Upper lobe of left lung (tissue), 6 donors: ENCODE results near the gene CCER1. TPM values are rescaled to one million over a fixed set of nuclear protein-coding genes. Genes with fewer than 3 reads are reported as not detected.

ENCODE experiments used
- ATAC-seq, 2 donors: fragments of 200-7000 bp; cut with Tn5 transposase; one replicate each; pipeline ENCODE4 v1.9.1; 2022; ENCODE audit warnings: mild to moderate bottlenecking in 2 of 2, moderate library complexity in 2 of 2; ENCODE audit not compliant: low FRiP score in 2 of 2
- DNase-seq, 2 donors: peaks; one replicate each; pipeline ENCODE4 v3.0.0-alpha.2; 2019 to 2020
- H3K27ac ChIP-seq, 4 donors: fragments of 200-600 bp; sonication (generic); one replicate each; pipeline ENCODE4 v1.5.1; 2016 to 2019
- H3K27me3 ChIP-seq, 4 donors: fragments of 200-600 bp; sonication (generic); one replicate each; pipeline ENCODE4 v1.5.1; 2017 to 2019
- H3K36me3 ChIP-seq, 4 donors: fragments of 200-600 bp; sonication (generic); one replicate each; pipeline ENCODE4 v1.5.1; 2016 to 2019
- H3K4me1 ChIP-seq, 4 donors: fragments of 200-600 bp; sonication (generic); one replicate each; pipeline ENCODE4 v1.5.1; 2018 to 2019
- H3K4me3 ChIP-seq, 4 donors: fragments of 200-600 bp; sonication (generic); one replicate each; pipeline ENCODE4 v1.5.1; 2017 to 2019; ENCODE audit warnings: mild to moderate bottlenecking in 2 of 4, moderate library complexity in 1 of 4
- H3K9me3 ChIP-seq, 4 donors: fragments of 200-600 bp; sonication (generic); one replicate each; pipeline ENCODE4 v1.5.1; 2018 to 2019
- EP300 ChIP-seq, 4 donors: sonication (generic); formaldehyde crosslinking; IDR thresholded peaks; one replicate each; pipeline ENCODE4 v1.5.1; 2017; ENCODE audit warnings: antibody characterized with exemption in 4 of 4, control low read depth in 2 of 4
- POLR2A ChIP-seq, 4 donors: fragments of 450-650 bp; IDR thresholded peaks; one replicate each; pipeline ENCODE4 v1.5.1; 2016 to 2017; ENCODE audit warnings: antibody characterized with exemption in 4 of 4, mild to moderate bottlenecking in 2 of 4
- POLR2AphosphoS5 ChIP-seq, 2 donors: sonication (generic); formaldehyde crosslinking; IDR thresholded peaks; one replicate each; pipeline ENCODE4 v1.5.1; 2017; ENCODE audit warnings: antibody characterized with exemption in 2 of 2
- WGBS, 2 donors: methylation state at CpG; one replicate each; pipeline ENCODE4 v1.1.5; 2017 to 2018; 5-methylcytosine and 5-hydroxymethylcytosine counted together
- total RNA-seq, 6 donors: library from RNA; depleted of rRNA in 4 of 6; stranded (reverse); fragments of >200 nt in 4 of 6; gene quantifications; one replicate each; pipeline versions ENCODE4 v1.1.0 to v1.2.1, GENCODE V29; 2016 to 2021
- TF ChIP-seq, protein P1 (sequence below), 6 experiments: fragments of 450-650 bp in 4 of 6; fragments of 200-600 bp in 2 of 6; sonication (generic) in 2 of 6; IDR thresholded peaks; one replicate each; pipeline ENCODE4 v1.5.1; 2016 to 2019; ENCODE audit warnings: antibody characterized with exemption in 6 of 6
- donor health status: DM: no; HTN: no; CAD: no; lungs with moderate emphysema.
- donor health status: DM: no; HTN: yes; CAD: no; lungs with severe emphysema.

The CCER1 gene
- total RNA-seq, 6 donors from 2014 or later: not detected

- Histone ChIP-seq H3K4me1 (no peaks in the 10 kb centered on the region), H3K27ac (no peak overlapping the region), H3K4me3 (no peak overlapping the region), H3K9me3 (no peaks in the 10 kb centered on the region), H3K27me3 (no peaks in the 10 kb centered on the region), H3K36me3 (no peaks in the 10 kb centered on the region)
- 39 to 43% methylated on average over 1 of the region's 1 CpG for WGBS, 2 donors
- ATAC-seq: no peak
- DNase-seq: no peak
- TF ChIP-seq EP300 (IDR thresholded peaks at IDR 0.05): no peak
- TF ChIP-seq, protein P1, sequence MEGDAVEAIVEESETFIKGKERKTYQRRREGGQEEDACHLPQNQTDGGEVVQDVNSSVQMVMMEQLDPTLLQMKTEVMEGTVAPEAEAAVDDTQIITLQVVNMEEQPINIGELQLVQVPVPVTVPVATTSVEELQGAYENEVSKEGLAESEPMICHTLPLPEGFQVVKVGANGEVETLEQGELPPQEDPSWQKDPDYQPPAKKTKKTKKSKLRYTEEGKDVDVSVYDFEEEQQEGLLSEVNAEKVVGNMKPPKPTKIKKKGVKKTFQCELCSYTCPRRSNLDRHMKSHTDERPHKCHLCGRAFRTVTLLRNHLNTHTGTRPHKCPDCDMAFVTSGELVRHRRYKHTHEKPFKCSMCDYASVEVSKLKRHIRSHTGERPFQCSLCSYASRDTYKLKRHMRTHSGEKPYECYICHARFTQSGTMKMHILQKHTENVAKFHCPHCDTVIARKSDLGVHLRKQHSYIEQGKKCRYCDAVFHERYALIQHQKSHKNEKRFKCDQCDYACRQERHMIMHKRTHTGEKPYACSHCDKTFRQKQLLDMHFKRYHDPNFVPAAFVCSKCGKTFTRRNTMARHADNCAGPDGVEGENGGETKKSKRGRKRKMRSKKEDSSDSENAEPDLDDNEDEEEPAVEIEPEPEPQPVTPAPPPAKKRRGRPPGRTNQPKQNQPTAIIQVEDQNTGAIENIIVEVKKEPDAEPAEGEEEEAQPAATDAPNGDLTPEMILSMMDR (IDR thresholded peaks at IDR 0.05): peak in 5 of 6 experiments; percentile 12 to 38 (median 31)
Measured at GRCh38 chr12:90945070-90945649, 9.8 kb downstream of the CCER1 start.

GRCh38 chr12:90943255-90943654 lies 11.7 kb downstream of the CCER1 start:
- 64 to 80% methylated on average over 1 of the region's 1 CpG for WGBS, 2 donors
- no peak for TF ChIP-seq EP300 (IDR thresholded peaks at IDR 0.05)
- no peak for TF ChIP-seq POLR2AphosphoS5 (IDR thresholded peaks at IDR 0.05)
- no peak for TF ChIP-seq POLR2A (IDR thresholded peaks at IDR 0.05)
- TF ChIP-seq, protein P1 (IDR thresholded peaks at IDR 0.05): no peak
- Histone ChIP-seq H3K27ac (no peak overlapping the region), H3K4me1 (no peaks in the 10 kb centered on the region), H3K9me3 (no peaks in the 10 kb centered on the region), H3K4me3 (no peak overlapping the region), H3K36me3 (no peaks in the 10 kb centered on the region), H3K27me3 (no peaks in the 10 kb centered on the region)
- no peak for ATAC-seq
- no peak for DNase-seq

DNA sequence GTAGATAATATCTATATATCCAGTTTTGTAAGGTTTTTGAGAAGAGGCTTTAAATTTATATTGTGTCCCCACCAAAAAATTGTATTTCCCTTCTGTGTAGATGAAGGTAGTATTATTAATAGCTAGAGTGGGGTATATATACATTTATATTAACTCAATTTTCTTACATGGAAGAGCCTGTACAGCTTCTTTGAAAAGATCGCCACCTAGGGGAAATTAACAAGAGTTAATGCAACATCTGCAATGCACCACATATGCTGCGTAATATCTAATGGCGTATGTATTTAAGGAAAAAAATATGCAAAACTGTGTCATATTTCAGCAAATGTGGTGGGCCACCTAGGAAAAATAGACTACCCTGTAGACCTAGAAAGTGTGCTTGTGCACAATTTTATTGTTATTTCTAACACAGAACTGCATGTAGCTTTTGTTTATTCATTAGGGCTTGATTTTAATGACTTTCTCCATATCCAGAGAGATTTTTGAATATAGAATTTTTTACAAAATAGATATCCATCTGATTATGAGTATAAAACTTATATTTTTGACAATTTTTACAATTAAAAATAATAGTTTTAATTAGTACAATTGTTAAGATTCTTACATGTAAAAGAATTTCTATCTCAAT lies 14.0 kb downstream of the CCER1 start:
- Histone ChIP-seq H3K9me3 (no peaks in the 10 kb centered on the region), H3K36me3 (no peaks in the 10 kb centered on the region), H3K27me3 (no peaks in the 10 kb centered on the region), H3K27ac (no peak overlapping the region), H3K4me1 (no peaks in the 10 kb centered on the region), H3K4me3 (no peak overlapping the region)
- DNase-seq (no peak), ATAC-seq (peak in 1 of 2 donors; percentile 32)
- 48 to 76% methylated on average over 3 of the region's 3 CpGs for WGBS, 2 donors
- no peak for TF ChIP-seq POLR2AphosphoS5 (IDR thresholded peaks at IDR 0.05)
- TF ChIP-seq, protein P1 (IDR thresholded peaks at IDR 0.05): peak in 4 of 6 experiments; percentile 24 to 35 (median 28)

DNA sequence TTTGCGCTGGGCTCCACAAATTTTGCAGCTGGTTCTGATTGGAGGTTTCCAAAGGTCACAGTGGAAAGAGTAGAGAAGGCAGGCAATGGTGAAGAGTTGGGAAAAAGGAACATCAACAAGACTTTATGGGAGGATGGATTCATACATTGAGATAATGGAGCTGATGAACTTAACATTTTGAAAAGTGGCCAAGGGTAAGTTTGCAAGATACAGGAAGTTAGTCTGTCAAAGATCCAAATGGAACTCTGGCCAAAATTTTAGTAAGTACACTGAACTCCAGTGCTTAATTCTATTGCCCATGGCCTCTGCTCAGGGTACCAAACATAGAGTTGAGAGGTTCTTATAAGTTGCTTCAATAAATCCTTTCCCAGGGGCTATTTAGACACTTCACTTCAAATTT lies 15.6 kb downstream of the CCER1 start:
- ATAC-seq (no peak), DNase-seq (no peak)
- no peaks in the 10 kb centered on the region for H3K9me3 ChIP-seq
- H3K4me1 ChIP-seq: no peaks in the 10 kb centered on the region
- no peaks in the 10 kb centered on the region for H3K36me3 ChIP-seq
- no peak overlapping the region for H3K27ac ChIP-seq
- H3K4me3 ChIP-seq: no peak overlapping the region
- H3K27me3 ChIP-seq: no peaks in the 10 kb centered on the region
- TF ChIP-seq POLR2A (IDR thresholded peaks at IDR 0.05): no peak
- TF ChIP-seq EP300 (IDR thresholded peaks at IDR 0.05): no peak
- TF ChIP-seq, protein P1 (IDR thresholded peaks at IDR 0.05): no peak
- no peak for TF ChIP-seq POLR2AphosphoS5 (IDR thresholded peaks at IDR 0.05)
- 94 to 96% methylated on average over 1 of the region's 1 CpG for WGBS, 2 donors

GRCh38 chr12:90938451-90938850 lies 16.5 kb downstream of the CCER1 start:
- H3K4me1 ChIP-seq: no peaks in the 10 kb centered on the region
- no peaks in the 10 kb centered on the region for H3K9me3 ChIP-seq
- no peak for DNase-seq
- H3K27me3 ChIP-seq: no peaks in the 10 kb centered on the region
- TF ChIP-seq POLR2AphosphoS5 (IDR thresholded peaks at IDR 0.05) (no peak), POLR2A (IDR thresholded peaks at IDR 0.05) (no peak), EP300 (IDR thresholded peaks at IDR 0.05) (no peak)
- TF ChIP-seq, protein P1 (IDR thresholded peaks at IDR 0.05): no peak
- H3K27ac ChIP-seq: no peak overlapping the region
- no peaks in the 10 kb centered on the region for H3K36me3 ChIP-seq
- 48 to 54% methylated on average over 6 of the region's 6 CpGs for WGBS, 2 donors
- no peak for ATAC-seq
- no peak overlapping the region for H3K4me3 ChIP-seq
